ENCODE measurements around the gene CEMIP. TPM values are rescaled to one million over a fixed set of nuclear protein-coding genes. Genes with fewer than 3 reads are reported as not detected.

The CEMIP gene
- total RNA-seq, 3 donors from 2014 or later, result under 0.01 to 0.66 (median 0.59) TPM

- Histone ChIP-seq H3K4me3 (no peak overlapping the region), H3K4me1 (no peaks in the 10 kb centered on the region), H3K27me3 (no peaks in the 10 kb centered on the region), H3K27ac (no peak overlapping the region), H3K9me3 (no peaks in the 10 kb centered on the region), H3K36me3 (no peaks in the 10 kb centered on the region)
- no peak for DNase-seq (ENCODE audit: low spot score in 2 of 2)
- TF ChIP-seq CTCF (IDR thresholded peaks at IDR 0.05), result no peak
- no peak for TF ChIP-seq POLR2AphosphoS5 (IDR thresholded peaks at IDR 0.05)
- TF ChIP-seq POLR2A (IDR thresholded peaks at IDR 0.05), result no peak
- intact Hi-C loops (cut with DNase I; ENCODE audit: low total_unique reads), result no loop called here
Observed at GRCh38 chr15:80811781-80812315, 32.7 kb downstream of the CEMIP start.

GRCh38 chr15:80815106-80815505, 35.9 kb downstream of the CEMIP start:
- Histone ChIP-seq H3K4me3 (no peak overlapping the region), H3K36me3 (no peaks in the 10 kb centered on the region), H3K4me1 (no peaks in the 10 kb centered on the region), H3K9me3 (no peaks in the 10 kb centered on the region), H3K27me3 (no peaks in the 10 kb centered on the region), H3K27ac (no peak overlapping the region)
- intact Hi-C loops (cut with DNase I; ENCODE audit: low total_unique reads), result no loop called here
- TF ChIP-seq POLR2A (IDR thresholded peaks at IDR 0.05), result no peak
- no peak for TF ChIP-seq POLR2AphosphoS5 (IDR thresholded peaks at IDR 0.05)
- no peak for TF ChIP-seq CTCF (IDR thresholded peaks at IDR 0.05)
- DNase-seq (ENCODE audit: low spot score in 2 of 2), result no peak

GRCh38 chr15:80816049-80816653, 37.0 kb downstream of the CEMIP start:
- no peaks in the 10 kb centered on the region for H3K27me3 ChIP-seq
- no peak overlapping the region for H3K27ac ChIP-seq
- H3K4me1 ChIP-seq, result no peaks in the 10 kb centered on the region
- DNase-seq (ENCODE audit: low spot score in 2 of 2), result no peak
- no peaks in the 10 kb centered on the region for H3K9me3 ChIP-seq
- H3K4me3 ChIP-seq, result no peak overlapping the region
- no peaks in the 10 kb centered on the region for H3K36me3 ChIP-seq
- no peak for TF ChIP-seq CTCF (IDR thresholded peaks at IDR 0.05)
- intact Hi-C loops (cut with DNase I; ENCODE audit: low total_unique reads), result no loop called here

GRCh38 chr15:80816936-80817335, 37.8 kb downstream of the CEMIP start:
- no peaks in the 10 kb centered on the region for H3K27me3 ChIP-seq

More at GRCh38 chr15:80816936-80817335, 37.8 kb downstream of the CEMIP start:
- no peak for TF ChIP-seq POLR2A (IDR thresholded peaks at IDR 0.05)
- no peak for TF ChIP-seq POLR2AphosphoS5 (IDR thresholded peaks at IDR 0.05)
- no peak for TF ChIP-seq CTCF (IDR thresholded peaks at IDR 0.05)
- H3K4me1 ChIP-seq, result no peaks in the 10 kb centered on the region
- H3K27ac ChIP-seq, result no peak overlapping the region
- no peaks in the 10 kb centered on the region for H3K36me3 ChIP-seq
- H3K9me3 ChIP-seq, result no peaks in the 10 kb centered on the region
- DNase-seq (ENCODE audit: low spot score in 2 of 2), result no peak
- intact Hi-C loops (cut with DNase I; ENCODE audit: low total_unique reads), result no loop called here
- no peak overlapping the region for H3K4me3 ChIP-seq

All from breast epithelium (tissue), 4 donors.